DND-41 (cell line): Measurements from ENCODE around the gene LRRC32.

ENCODE experiments used
- CTCF ChIP-seq: IDR thresholded peaks from 2 replicates; pipeline ENCODE4 v1.5.1; 2012; ENCODE audit warnings: borderline replicate concordance, low read length, moderate library complexity, mild to moderate bottlenecking; ENCODE audit not compliant: poor library complexity, severe bottlenecking; ENCODE audit errors: extremely low read depth
- EZH2 ChIP-seq: IDR thresholded peaks from 3 replicates; pipeline ENCODE4 v1.6.1; 2012; ENCODE audit warnings: borderline replicate concordance, low read depth, mild to moderate bottlenecking, moderate library complexity, low read length, inconsistent platforms; ENCODE audit not compliant: severe bottlenecking

- TF ChIP-seq CTCF (no peak), EZH2 (no peak)
These were observed 21.5 kb downstream of the LRRC32 start for GRCh38 chr11:76649011-76649410.
